ENCODE data around the gene SIK3. TPM values are rescaled to one million over a fixed set of nuclear protein-coding genes. Genes with fewer than 3 reads are reported as not detected.

The SIK3 gene
- total RNA-seq, 1 experiment from 2014 or later = 17.4 TPM

DNA sequence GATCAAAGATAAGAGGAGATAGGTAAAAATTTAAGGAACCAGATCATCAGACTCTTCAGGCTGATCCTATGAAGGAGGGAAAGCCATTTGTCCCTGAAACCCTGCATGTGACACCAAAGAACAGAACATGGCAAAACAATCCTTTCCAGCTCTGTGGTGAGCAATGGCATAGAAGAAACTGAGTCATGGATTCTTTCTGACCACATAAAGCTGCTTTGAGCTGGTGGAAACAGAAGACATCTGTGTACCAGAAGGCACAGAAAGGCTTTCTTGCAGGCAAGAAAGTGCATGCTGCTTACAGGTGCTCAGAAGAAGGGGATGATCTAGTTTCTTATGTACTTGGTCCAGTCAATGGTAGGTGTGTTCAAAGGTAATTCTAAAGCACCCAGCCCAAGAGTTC is 215.8 kb downstream of the SIK3 start:
- Mint-ChIP-seq H3K4me1 (ENCODE audit: low read depth, unreplicated experiment) (no peaks in the 10 kb centered on the region), H3K27ac (ENCODE audit: unreplicated experiment) (no peak overlapping the region), H3K36me3 (ENCODE audit: insufficient read depth, unreplicated experiment) (no peaks in the 10 kb centered on the region), H3K4me3 (ENCODE audit: low read depth, unreplicated experiment) (no peak overlapping the region), H3K9me3 (ENCODE audit: low read depth, unreplicated experiment) (no peaks in the 10 kb centered on the region), H3K27me3 (ENCODE audit: unreplicated experiment) (no peaks in the 10 kb centered on the region)
- BruUV-seq (replicated peaks) = no TSS peak
- CTCF ChIA-PET = no interaction called here
- intact Hi-C loops (cut with micrococcal nuclease; ENCODE audit: unreplicated experiment) = no loop called here
- TF ChIP-seq, protein P1, sequence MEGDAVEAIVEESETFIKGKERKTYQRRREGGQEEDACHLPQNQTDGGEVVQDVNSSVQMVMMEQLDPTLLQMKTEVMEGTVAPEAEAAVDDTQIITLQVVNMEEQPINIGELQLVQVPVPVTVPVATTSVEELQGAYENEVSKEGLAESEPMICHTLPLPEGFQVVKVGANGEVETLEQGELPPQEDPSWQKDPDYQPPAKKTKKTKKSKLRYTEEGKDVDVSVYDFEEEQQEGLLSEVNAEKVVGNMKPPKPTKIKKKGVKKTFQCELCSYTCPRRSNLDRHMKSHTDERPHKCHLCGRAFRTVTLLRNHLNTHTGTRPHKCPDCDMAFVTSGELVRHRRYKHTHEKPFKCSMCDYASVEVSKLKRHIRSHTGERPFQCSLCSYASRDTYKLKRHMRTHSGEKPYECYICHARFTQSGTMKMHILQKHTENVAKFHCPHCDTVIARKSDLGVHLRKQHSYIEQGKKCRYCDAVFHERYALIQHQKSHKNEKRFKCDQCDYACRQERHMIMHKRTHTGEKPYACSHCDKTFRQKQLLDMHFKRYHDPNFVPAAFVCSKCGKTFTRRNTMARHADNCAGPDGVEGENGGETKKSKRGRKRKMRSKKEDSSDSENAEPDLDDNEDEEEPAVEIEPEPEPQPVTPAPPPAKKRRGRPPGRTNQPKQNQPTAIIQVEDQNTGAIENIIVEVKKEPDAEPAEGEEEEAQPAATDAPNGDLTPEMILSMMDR (IDR thresholded peaks at IDR 0.05; ENCODE audit: unreplicated experiment) = no peak
- no peak for DNase-seq

DNA sequence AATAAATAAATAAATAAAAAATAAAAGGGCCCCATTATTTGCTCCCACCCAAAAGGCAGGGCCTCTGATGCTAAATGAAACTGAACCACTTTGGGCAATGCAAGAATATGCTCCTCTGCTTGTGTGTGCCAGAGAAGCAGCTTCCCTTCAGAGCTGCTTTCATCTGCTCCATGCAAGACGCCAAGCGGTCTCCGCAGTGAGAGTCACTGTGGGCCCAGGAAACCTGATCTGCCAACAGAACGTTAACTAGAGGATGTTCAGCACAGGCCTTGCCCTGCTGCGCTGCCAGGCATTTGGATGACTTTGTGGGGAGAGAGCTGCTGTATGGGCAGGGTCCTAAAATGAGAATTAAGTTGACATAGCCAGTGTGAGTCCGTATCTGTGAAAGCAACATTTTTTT is 217.1 kb downstream of the SIK3 start:
- Mint-ChIP-seq H3K36me3 (ENCODE audit: insufficient read depth, unreplicated experiment) (no peaks in the 10 kb centered on the region), H3K4me3 (ENCODE audit: low read depth, unreplicated experiment) (no peak overlapping the region), H3K27ac (ENCODE audit: unreplicated experiment) (no peak overlapping the region), H3K4me1 (ENCODE audit: low read depth, unreplicated experiment) (no peaks in the 10 kb centered on the region), H3K27me3 (ENCODE audit: unreplicated experiment) (no peaks in the 10 kb centered on the region), H3K9me3 (ENCODE audit: low read depth, unreplicated experiment) (no peaks in the 10 kb centered on the region)
- TF ChIP-seq, protein P1 (IDR thresholded peaks at IDR 0.05; ENCODE audit: unreplicated experiment) = no peak
- no TSS peak for BruUV-seq (replicated peaks)
- CTCF ChIA-PET = no interaction called here
- intact Hi-C loops (cut with micrococcal nuclease; ENCODE audit: unreplicated experiment) = no loop called here
- DNase-seq = no peak

DNA sequence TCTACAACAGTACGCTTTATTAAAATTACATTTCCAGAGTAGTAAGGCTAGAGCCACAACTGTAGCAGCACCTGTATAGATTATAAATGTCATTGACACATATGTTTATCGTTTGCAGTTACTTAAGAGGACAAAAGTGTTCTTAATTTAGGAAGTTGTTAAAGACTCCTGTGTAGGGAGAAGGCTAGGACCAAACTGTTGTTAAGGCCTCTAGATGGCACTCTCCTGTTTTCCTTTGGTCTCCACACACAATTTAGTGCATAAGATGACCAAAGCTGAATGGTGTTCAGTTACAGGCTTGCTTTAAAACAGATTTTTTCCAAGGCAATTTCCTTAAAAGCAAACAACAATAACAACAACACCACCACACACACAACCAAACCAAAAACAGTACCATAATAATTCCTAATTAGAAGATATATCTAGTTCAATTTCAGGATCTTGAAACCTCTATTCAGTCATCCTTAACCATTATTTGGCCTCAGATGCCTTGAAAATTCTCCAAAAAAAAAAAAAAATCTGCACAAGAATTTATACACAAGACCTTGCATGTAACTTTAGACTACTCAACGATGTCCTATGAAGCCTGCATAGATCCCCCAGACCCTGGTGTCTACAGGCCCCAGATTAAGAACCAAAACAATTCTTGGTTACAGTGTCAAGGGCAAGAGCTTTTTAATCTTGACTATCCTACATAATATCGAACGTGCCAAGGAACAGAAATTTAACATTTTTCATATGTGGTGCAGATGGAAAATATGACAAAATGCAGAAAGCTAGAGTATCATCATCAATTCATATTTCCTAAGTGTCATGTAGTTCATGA is 218.2 kb downstream of the SIK3 start:
- TF ChIP-seq, protein P1 (IDR thresholded peaks at IDR 0.05; ENCODE audit: unreplicated experiment) = no peak
- H3K9me3 Mint-ChIP-seq (ENCODE audit: low read depth, unreplicated experiment) = no peaks in the 10 kb centered on the region
- CTCF ChIA-PET = interaction anchor here (0.5 to 1.7 kb wide), 4 partner anchors 26 to 226 kb away, joined by 3 to 21 read pairs (median 4); partner anchors contain the start of gene SIK3
- no peaks in the 10 kb centered on the region for H3K36me3 Mint-ChIP-seq (ENCODE audit: insufficient read depth, unreplicated experiment)
- H3K4me1 Mint-ChIP-seq (ENCODE audit: low read depth, unreplicated experiment) = no peaks in the 10 kb centered on the region
- H3K27ac Mint-ChIP-seq (ENCODE audit: unreplicated experiment) = no peak overlapping the region
- no TSS peak for BruUV-seq (replicated peaks)
- intact Hi-C loops (cut with micrococcal nuclease; ENCODE audit: unreplicated experiment) = loop anchor here (1.0 kb wide), 1 partner anchor 226 kb away; no protein-coding TSS in a partner anchor
- DNase-seq = peak; percentile 23
- no peaks in the 10 kb centered on the region for H3K27me3 Mint-ChIP-seq (ENCODE audit: unreplicated experiment)
- no peak overlapping the region for H3K4me3 Mint-ChIP-seq (ENCODE audit: low read depth, unreplicated experiment)

DNA sequence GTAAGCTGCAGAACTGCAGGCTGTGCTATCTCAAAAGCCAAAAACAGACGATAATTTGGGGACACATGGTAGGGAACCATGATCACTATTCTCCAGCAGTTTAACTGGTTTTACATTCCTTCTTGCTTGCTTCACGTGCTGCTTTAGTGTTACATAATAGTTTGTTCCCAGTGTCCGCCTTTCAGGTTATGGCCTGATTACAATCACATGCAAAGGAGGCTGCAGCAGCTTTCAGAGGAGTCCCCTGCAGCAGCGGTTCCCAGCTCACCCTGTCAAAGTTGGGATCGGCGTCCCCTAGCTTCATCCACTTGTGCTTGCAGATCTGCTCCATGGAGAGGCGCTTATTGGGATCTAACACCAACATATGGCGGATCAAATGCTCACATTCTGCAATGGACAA is 221.6 kb downstream of the SIK3 start:
- intact Hi-C loops (cut with micrococcal nuclease; ENCODE audit: unreplicated experiment) = no loop called here
- TF ChIP-seq, protein P1 (IDR thresholded peaks at IDR 0.05; ENCODE audit: unreplicated experiment) = no peak
- no TSS peak for BruUV-seq (replicated peaks)
- H3K9me3 Mint-ChIP-seq (ENCODE audit: low read depth, unreplicated experiment) = no peaks in the 10 kb centered on the region
- no peak overlapping the region for H3K4me3 Mint-ChIP-seq (ENCODE audit: low read depth, unreplicated experiment)
- peaks cover 1% of the 10 kb centered on the region for H3K36me3 Mint-ChIP-seq (ENCODE audit: insufficient read depth, unreplicated experiment)
- no peaks in the 10 kb centered on the region for H3K27me3 Mint-ChIP-seq (ENCODE audit: unreplicated experiment)
- CTCF ChIA-PET = no interaction called here
- no peak for DNase-seq
- no peak overlapping the region for H3K27ac Mint-ChIP-seq (ENCODE audit: unreplicated experiment)
- H3K4me1 Mint-ChIP-seq (ENCODE audit: low read depth, unreplicated experiment) = no peaks in the 10 kb centered on the region
